ENCODE data around the gene C10orf90.
"Not testable (repeated sequence)": the region's sequence is repeated elsewhere in the genome, so short reads cannot be mapped to it uniquely, and the experiment has no call there.

Gene C10orf90

GRCh38 chr10:126380352-126381076 is 290.0 kb downstream of the C10orf90 start:
- no peak for DNase-seq

GRCh38 chr10:126379166-126379565 is 291.3 kb downstream of the C10orf90 start:
- not testable (repeated sequence) for DNase-seq

- DNase-seq = no peak
Measured at GRCh38 chr10:126376956-126377355, 293.5 kb downstream of the C10orf90 start.

GRCh38 chr10:126375926-126376554 is 294.5 kb downstream of the C10orf90 start:
- DNase-seq = no peak

- no peak for DNase-seq
Measured at GRCh38 chr10:126375299-126375698, 295.2 kb downstream of the C10orf90 start.
